ENCODE measurements around the gene FIBCD1. TPM values are rescaled to one million over a fixed set of nuclear protein-coding genes. Genes with fewer than 3 reads are reported as not detected.

The FIBCD1 gene
- total RNA-seq, 1 donor from 2014 or later: 0.66 TPM

- DNase-seq (ENCODE audit: low read depth) (no peak), FAIRE-seq (no peak)
- peaks cover 5% of the 10 kb centered on the region for H3K4me1 ChIP-seq (ENCODE audit: insufficient read depth, low read length)
- no peaks in the 10 kb centered on the region for H3K27me3 ChIP-seq (ENCODE audit: insufficient read depth, low read length)
- H3K4me3 ChIP-seq (ENCODE audit: insufficient read depth, low read depth, low read length): no peak overlapping the region
- no peak overlapping the region for H3K9ac ChIP-seq (ENCODE audit: low read length)
- Mint-ChIP-seq H3K36me3 (ENCODE audit: low read depth, unreplicated experiment) (peaks cover 4% of the 10 kb centered on the region), H3K4me1 (ENCODE audit: low read depth, unreplicated experiment) (no peaks in the 10 kb centered on the region), H3K9me3 (ENCODE audit: unreplicated experiment) (no peaks in the 10 kb centered on the region), H3K4me3 (ENCODE audit: unreplicated experiment) (no peak overlapping the region), H3K27ac (ENCODE audit: unreplicated experiment) (no peak overlapping the region), H3K27me3 (ENCODE audit: low read depth, unreplicated experiment) (no peaks in the 10 kb centered on the region)
- no peak overlapping the region for H2AFZ ChIP-seq (ENCODE audit: low read depth, low read length)
- peaks cover 8% of the 10 kb centered on the region for H3K36me3 ChIP-seq (ENCODE audit: insufficient read depth, low read length)
- no peaks in the 10 kb centered on the region for H3K9me3 ChIP-seq (ENCODE audit: insufficient read depth, low read depth, low read length)
- no peak overlapping the region for H3K4me2 ChIP-seq (ENCODE audit: low read length)
- H3K27ac ChIP-seq (ENCODE audit: low read depth, low read length): no peak overlapping the region
- TF ChIP-seq EZH2 (IDR thresholded peaks at IDR 0.05; ENCODE audit: insufficient read depth, low read length) (no peak), CTCF (IDR thresholded peaks at IDR 0.05; ENCODE audit: insufficient read depth, low read depth, low read length) (no peak)
- H3K79me2 ChIP-seq (ENCODE audit: insufficient read depth, low read length): peaks cover 5% of the 10 kb centered on the region
- peaks cover 58% of the 10 kb centered on the region for H4K20me1 ChIP-seq (ENCODE audit: insufficient read depth, low read length)
These were observed 43.4 kb downstream of the FIBCD1 start for GRCh38 chr9:130895481-130896232.

GRCh38 chr9:130895038-130895437 is 44.0 kb downstream of the FIBCD1 start:
- DNase-seq (ENCODE audit: low read depth): no peak
- peaks cover 5% of the 10 kb centered on the region for H3K4me1 ChIP-seq (ENCODE audit: insufficient read depth, low read length)
- peaks cover 64% of the 10 kb centered on the region for H4K20me1 ChIP-seq (ENCODE audit: insufficient read depth, low read length)
- no peak overlapping the region for H3K27ac ChIP-seq (ENCODE audit: low read depth, low read length)
- no peak for FAIRE-seq
- no peaks in the 10 kb centered on the region for H3K27me3 ChIP-seq (ENCODE audit: insufficient read depth, low read length)
- no peak overlapping the region for H3K9ac ChIP-seq (ENCODE audit: low read length)
- no peak for TF ChIP-seq EZH2 (IDR thresholded peaks at IDR 0.05; ENCODE audit: insufficient read depth, low read length)
- TF ChIP-seq CTCF (IDR thresholded peaks at IDR 0.05; ENCODE audit: insufficient read depth, low read depth, low read length): no peak
- H3K36me3 ChIP-seq (ENCODE audit: insufficient read depth, low read length): peaks cover 13% of the 10 kb centered on the region
- H3K36me3 Mint-ChIP-seq (ENCODE audit: low read depth, unreplicated experiment): peaks cover 4% of the 10 kb centered on the region
- H3K79me2 ChIP-seq (ENCODE audit: insufficient read depth, low read length): peaks cover 5% of the 10 kb centered on the region
- H3K4me1 Mint-ChIP-seq (ENCODE audit: low read depth, unreplicated experiment): no peaks in the 10 kb centered on the region
- H3K4me3 ChIP-seq (ENCODE audit: insufficient read depth, low read depth, low read length): no peak overlapping the region
- no peak overlapping the region for H3K4me3 Mint-ChIP-seq (ENCODE audit: unreplicated experiment)
- no peak overlapping the region for H3K4me2 ChIP-seq (ENCODE audit: low read length)
- H3K9me3 Mint-ChIP-seq (ENCODE audit: unreplicated experiment): no peaks in the 10 kb centered on the region
- H2AFZ ChIP-seq (ENCODE audit: low read depth, low read length): no peak overlapping the region
- H3K27me3 Mint-ChIP-seq (ENCODE audit: low read depth, unreplicated experiment): no peaks in the 10 kb centered on the region
- H3K9me3 ChIP-seq (ENCODE audit: insufficient read depth, low read depth, low read length): no peaks in the 10 kb centered on the region
- no peak overlapping the region for H3K27ac Mint-ChIP-seq (ENCODE audit: unreplicated experiment)

GRCh38 chr9:130894546-130894945 is 44.5 kb downstream of the FIBCD1 start:
- H3K4me2 ChIP-seq (ENCODE audit: low read length): no peak overlapping the region
- Mint-ChIP-seq H3K27ac (ENCODE audit: unreplicated experiment) (no peak overlapping the region), H3K27me3 (ENCODE audit: low read depth, unreplicated experiment) (no peaks in the 10 kb centered on the region), H3K4me3 (ENCODE audit: unreplicated experiment) (no peak overlapping the region), H3K36me3 (ENCODE audit: low read depth, unreplicated experiment) (peaks cover 4% of the 10 kb centered on the region), H3K9me3 (ENCODE audit: unreplicated experiment) (no peaks in the 10 kb centered on the region), H3K4me1 (ENCODE audit: low read depth, unreplicated experiment) (no peaks in the 10 kb centered on the region)
- H3K4me1 ChIP-seq (ENCODE audit: insufficient read depth, low read length): peaks cover 5% of the 10 kb centered on the region
- no peaks in the 10 kb centered on the region for H3K9me3 ChIP-seq (ENCODE audit: insufficient read depth, low read depth, low read length)
- no peak overlapping the region for H2AFZ ChIP-seq (ENCODE audit: low read depth, low read length)
- DNase-seq (ENCODE audit: low read depth): no peak
- H3K36me3 ChIP-seq (ENCODE audit: insufficient read depth, low read length): peaks cover 16% of the 10 kb centered on the region
- peaks cover 5% of the 10 kb centered on the region for H3K79me2 ChIP-seq (ENCODE audit: insufficient read depth, low read length)
- TF ChIP-seq EZH2 (IDR thresholded peaks at IDR 0.05; ENCODE audit: insufficient read depth, low read length) (no peak), CTCF (IDR thresholded peaks at IDR 0.05; ENCODE audit: insufficient read depth, low read depth, low read length) (no peak)
- peaks cover 68% of the 10 kb centered on the region for H4K20me1 ChIP-seq (ENCODE audit: insufficient read depth, low read length)
- FAIRE-seq: no peak
- no peak overlapping the region for H3K27ac ChIP-seq (ENCODE audit: low read depth, low read length)
- H3K4me3 ChIP-seq (ENCODE audit: insufficient read depth, low read depth, low read length): no peak overlapping the region
- H3K27me3 ChIP-seq (ENCODE audit: insufficient read depth, low read length): no peaks in the 10 kb centered on the region
- H3K9ac ChIP-seq (ENCODE audit: low read length): no peak overlapping the region

Measured in astrocyte (in vitro differentiated cells and primary cell).